Sigmoid colon (tissue), 4 donors: ENCODE measurements around the gene ACP6.

ENCODE experiments used
- POLR2A ChIP-seq, 2 donors: fragments of 450-650 bp; IDR thresholded peaks; one replicate each; pipeline ENCODE4 v1.6.1; 2016; ENCODE audit warnings: antibody characterized with exemption in 2 of 2, mild to moderate bottlenecking in 2 of 2, moderate library complexity in 2 of 2
- POLR2AphosphoS5 ChIP-seq, 4 donors: sonication (generic); formaldehyde crosslinking; IDR thresholded peaks; one replicate each; pipeline ENCODE4 v1.6.1; 2017; ENCODE audit warnings: antibody characterized with exemption in 4 of 4

GRCh38 chr1:147669469-147670318 is 630 bp downstream of the ACP6 start:
- TF ChIP-seq POLR2A (IDR thresholded peaks at IDR 0.05) (no peak), POLR2AphosphoS5 (IDR thresholded peaks at IDR 0.05) (no peak)
